ENCODE data around the gene TP53BP2. TPM values are rescaled to one million over a fixed set of nuclear protein-coding genes. Genes with fewer than 3 reads are reported as not detected.
"Not testable (repeated sequence)": the region's sequence is repeated elsewhere in the genome, so short reads cannot be mapped to it uniquely, and the experiment has no call there.

Gene TP53BP2
- total RNA-seq, 2 donors from 2014 or later: 63.1 to 88.9 TPM

DNA sequence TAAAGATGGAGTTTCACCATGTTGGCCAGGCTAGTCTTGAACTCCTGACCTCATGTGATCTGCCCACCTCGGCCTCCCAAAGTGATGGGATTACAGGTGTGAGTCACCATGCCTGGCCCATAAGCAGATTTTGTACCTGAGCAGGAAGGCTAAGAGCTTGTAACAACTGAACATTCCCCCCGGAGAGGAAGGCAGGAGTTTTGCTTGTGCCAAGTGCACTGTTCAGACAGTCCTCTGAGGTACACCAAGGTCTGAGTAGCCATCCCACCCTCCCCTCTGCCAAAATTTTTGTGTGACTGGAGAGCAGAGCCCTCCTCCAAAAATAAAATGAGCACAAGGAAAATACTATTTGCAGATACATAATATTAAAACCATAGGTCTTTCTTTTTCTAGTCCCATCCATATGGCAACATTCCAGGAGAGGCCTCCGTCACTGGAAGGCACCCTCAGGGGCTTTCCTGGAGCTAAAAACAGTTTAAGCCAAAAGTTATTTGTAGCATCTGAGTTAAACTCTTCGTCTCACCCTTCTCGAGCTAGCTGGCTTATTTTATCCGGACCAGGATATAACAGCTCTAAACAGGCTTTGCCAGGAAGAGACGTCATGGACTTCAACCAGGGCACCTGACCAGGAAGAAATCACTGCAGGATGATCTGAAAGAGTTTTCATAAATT lies 106.2 kb downstream of the TP53BP2 start:
- no peaks in the 10 kb centered on the region for H3K27me3 ChIP-seq (replicated peaks; ENCODE audit: insufficient read depth)

DNA sequence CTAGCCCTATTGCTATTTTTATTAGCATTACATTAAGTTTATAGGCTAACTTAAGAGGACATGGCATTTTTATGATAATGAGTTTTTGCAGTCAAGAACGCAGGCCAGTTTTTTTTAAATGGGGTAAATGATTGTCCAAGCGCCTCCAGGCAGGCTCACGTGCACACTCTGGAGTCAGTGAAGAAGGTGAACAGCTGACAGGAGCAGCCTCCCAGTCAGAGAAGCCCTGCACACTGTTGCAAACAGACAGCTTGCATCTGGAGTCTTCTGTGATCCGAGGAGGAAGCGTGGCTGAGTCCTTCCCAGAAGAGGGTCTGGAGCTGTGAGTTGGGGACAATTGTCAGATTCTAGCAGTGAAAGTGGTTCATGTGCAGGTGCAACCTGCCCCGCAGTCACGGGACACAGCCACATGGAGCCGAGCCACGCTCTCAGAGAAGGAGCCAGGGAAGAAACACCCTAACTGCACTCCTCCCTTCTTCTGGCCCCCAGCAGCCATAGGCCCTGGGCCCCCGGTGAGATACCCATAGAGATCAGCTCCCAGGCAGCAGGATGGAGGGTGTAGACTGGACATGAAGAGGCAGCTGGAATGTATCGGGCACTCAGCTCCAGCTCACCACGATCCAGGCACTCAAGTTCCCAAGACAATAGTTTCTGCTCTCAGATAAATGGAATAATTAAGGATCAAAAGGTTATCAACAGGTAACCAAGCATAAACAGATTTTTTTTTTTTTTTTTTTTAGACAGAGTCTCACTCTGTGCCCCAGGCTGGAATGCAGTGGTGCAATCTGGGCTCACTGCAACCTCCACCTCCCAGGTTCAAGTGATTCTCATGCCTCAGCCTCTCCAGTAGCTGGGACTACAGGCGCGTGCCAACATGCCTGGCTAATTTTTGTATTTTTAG lies 107.0 kb downstream of the TP53BP2 start:
- Histone ChIP-seq H3K9me3 (no peaks in the 10 kb centered on the region), H3K27me3 (replicated peaks; ENCODE audit: insufficient read depth) (no peaks in the 10 kb centered on the region), H3K27ac (peak overlapping the region; percentile 65 to 81), H3K4me1 (ENCODE audit: control insufficient read depth in 1 of 2, low read depth in 2 of 2) (peaks cover 30 to 73% of the 10 kb centered on the region in 2 donors), H3K36me3 (no peaks in the 10 kb centered on the region), H3K4me3 (no peak overlapping the region)
- DNase-seq (ENCODE audit: low spot score): no peak
- no peak for ATAC-seq (ENCODE audit: insufficient number of reproducible peaks, low FRiP score, low read depth)
- TF ChIP-seq, protein P1, sequence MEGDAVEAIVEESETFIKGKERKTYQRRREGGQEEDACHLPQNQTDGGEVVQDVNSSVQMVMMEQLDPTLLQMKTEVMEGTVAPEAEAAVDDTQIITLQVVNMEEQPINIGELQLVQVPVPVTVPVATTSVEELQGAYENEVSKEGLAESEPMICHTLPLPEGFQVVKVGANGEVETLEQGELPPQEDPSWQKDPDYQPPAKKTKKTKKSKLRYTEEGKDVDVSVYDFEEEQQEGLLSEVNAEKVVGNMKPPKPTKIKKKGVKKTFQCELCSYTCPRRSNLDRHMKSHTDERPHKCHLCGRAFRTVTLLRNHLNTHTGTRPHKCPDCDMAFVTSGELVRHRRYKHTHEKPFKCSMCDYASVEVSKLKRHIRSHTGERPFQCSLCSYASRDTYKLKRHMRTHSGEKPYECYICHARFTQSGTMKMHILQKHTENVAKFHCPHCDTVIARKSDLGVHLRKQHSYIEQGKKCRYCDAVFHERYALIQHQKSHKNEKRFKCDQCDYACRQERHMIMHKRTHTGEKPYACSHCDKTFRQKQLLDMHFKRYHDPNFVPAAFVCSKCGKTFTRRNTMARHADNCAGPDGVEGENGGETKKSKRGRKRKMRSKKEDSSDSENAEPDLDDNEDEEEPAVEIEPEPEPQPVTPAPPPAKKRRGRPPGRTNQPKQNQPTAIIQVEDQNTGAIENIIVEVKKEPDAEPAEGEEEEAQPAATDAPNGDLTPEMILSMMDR (IDR thresholded peaks at IDR 0.05): no peak

More for the DNA sequence above, 106.2 kb downstream of the TP53BP2 start:
- peaks cover 7% of the 10 kb centered on the region for H3K36me3 ChIP-seq
- no peaks in the 10 kb centered on the region for H3K9me3 ChIP-seq
- H3K27ac ChIP-seq: peak overlapping the region; percentile 65 to 81
- DNase-seq (ENCODE audit: low spot score) (no peak), ATAC-seq (ENCODE audit: insufficient number of reproducible peaks, low FRiP score, low read depth) (peak; percentile 83)
- TF ChIP-seq, protein P1 (IDR thresholded peaks at IDR 0.05): no peak
- H3K4me3 ChIP-seq: no peak overlapping the region
- peaks cover 25 to 65% of the 10 kb centered on the region in 2 donors for H3K4me1 ChIP-seq (ENCODE audit: control insufficient read depth in 1 of 2, low read depth in 2 of 2)

DNA sequence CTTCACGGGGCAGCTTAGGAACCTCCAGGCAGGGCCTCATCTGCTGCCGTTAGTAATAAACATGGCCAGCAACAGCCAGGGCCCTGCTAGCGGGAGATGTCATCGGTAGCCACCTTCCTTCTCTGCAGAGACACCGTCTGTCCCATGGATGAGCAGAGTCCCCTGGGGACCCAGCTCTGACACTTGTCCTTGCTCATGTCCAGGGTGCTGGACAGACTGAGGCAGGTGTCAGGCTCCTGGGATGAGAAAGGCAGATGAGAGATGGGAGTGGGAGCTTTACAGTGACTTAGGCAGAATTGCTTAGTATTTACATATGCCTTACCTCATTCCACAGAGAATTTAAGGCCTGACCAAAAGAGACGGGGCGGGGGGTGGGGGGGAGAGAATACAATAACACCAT lies 108.4 kb downstream of the TP53BP2 start:
- no peak overlapping the region for H3K4me3 ChIP-seq
- DNase-seq (ENCODE audit: low spot score) (no peak), ATAC-seq (ENCODE audit: insufficient number of reproducible peaks, low FRiP score, low read depth) (no peak)
- no peaks in the 10 kb centered on the region for H3K36me3 ChIP-seq
- peaks cover 40 to 86% of the 10 kb centered on the region in 2 donors for H3K4me1 ChIP-seq (ENCODE audit: control insufficient read depth in 1 of 2, low read depth in 2 of 2)
- H3K27ac ChIP-seq: peak overlapping the region; percentile 75 to 83
- no peaks in the 10 kb centered on the region for H3K27me3 ChIP-seq (replicated peaks; ENCODE audit: insufficient read depth)
- no peaks in the 10 kb centered on the region for H3K9me3 ChIP-seq
- TF ChIP-seq, protein P1 (IDR thresholded peaks at IDR 0.05): no peak

DNA sequence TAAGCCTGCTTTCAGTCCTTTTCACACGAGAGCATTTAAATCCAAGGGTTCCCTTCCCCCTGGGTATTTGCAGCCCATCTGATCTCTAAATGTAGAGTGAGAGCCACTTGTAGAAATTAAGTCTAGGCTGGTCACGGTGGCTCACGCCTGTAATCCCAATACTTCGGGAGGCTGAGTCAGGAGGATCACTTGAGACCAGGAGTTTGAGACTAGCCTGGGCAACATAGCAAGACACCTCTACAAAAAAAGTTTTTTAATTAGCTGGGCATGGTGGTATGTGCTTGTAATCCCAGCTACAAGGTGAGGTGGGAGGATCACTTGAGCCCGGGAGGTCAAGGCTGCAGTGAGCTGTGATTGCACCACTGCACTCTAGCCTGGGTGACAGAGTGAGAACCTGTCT lies 109.1 kb downstream of the TP53BP2 start:
- H3K36me3 ChIP-seq; DNase-seq (ENCODE audit: low spot score); ATAC-seq (ENCODE audit: insufficient number of reproducible peaks, low FRiP score, low read depth); H3K9me3 ChIP-seq; H3K4me3 ChIP-seq; H3K27me3 ChIP-seq (replicated peaks; ENCODE audit: insufficient read depth): not testable (repeated sequence)
- Histone ChIP-seq H3K27ac (peak overlapping the region; percentile 75 to 83), H3K4me1 (ENCODE audit: control insufficient read depth in 1 of 2, low read depth in 2 of 2) (peaks cover 44 to 89% of the 10 kb centered on the region in 2 donors)

DNA sequence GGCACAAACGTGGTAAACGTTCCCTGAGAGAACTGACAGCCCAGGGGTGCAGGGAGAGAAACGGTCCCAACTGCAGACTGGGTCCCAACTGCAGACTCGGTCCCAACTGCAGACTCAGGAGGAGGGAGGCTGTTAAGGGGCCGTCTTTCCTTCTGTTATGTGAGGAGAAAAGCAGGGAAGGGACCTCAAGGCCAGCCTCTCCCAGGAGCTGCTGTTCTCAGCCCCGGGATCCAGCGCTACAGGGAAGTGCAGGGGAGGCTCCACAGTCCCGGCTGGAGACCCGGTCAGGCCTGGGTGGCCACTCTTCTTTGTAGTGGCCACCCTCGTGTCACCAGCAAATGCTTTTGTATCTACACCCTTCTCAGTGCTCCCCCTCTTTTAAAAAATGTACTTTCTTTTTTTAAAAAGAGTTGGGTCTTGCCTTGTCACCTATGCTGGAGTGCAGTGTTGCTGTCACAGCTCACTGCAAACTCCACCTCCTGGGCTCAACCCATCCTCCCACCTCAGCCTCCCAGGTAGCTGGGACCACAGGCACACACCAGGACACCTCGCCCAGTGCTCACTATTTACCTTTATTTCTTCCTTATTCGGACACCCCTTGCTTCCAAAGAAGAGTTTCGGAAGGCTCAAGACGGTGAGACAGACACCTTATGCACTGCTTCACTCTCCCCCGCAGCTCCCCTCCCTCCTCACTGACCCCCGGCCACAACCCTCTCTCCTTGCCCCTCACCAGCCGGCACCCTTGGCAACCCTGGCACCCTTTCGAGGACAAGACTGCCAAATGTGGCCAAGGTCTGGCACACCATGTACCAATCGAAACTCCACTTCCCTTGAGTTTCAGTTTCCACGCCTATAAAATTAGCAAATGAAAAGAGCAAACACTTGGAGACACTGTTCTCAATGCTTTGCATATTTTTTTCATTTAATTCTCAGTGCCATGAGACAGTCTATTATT lies 111.6 kb downstream of the TP53BP2 start:
- Histone ChIP-seq H3K9me3 (no peaks in the 10 kb centered on the region), H3K27ac (peak overlapping the region; percentile 67 to 73), H3K36me3 (no peaks in the 10 kb centered on the region), H3K27me3 (replicated peaks; ENCODE audit: insufficient read depth) (no peaks in the 10 kb centered on the region), H3K4me1 (ENCODE audit: control insufficient read depth in 1 of 2, low read depth in 2 of 2) (peaks cover 41 to 86% of the 10 kb centered on the region in 2 donors), H3K4me3 (peak overlapping the region; percentile 13)
- TF ChIP-seq, protein P1 (IDR thresholded peaks at IDR 0.05): no peak
- ATAC-seq (ENCODE audit: insufficient number of reproducible peaks, low FRiP score, low read depth) (no peak), DNase-seq (ENCODE audit: low spot score) (no peak)

All from thoracic aorta (tissue), 2 donors.